AG09319 (cell line): ENCODE data around the gene TTC29.

Experiments
- DNase-seq: peaks from one replicate; pipeline ENCODE4 v3.0.0-alpha.2; 2010; ENCODE audit warnings: low read depth; ENCODE audit errors: extremely low read depth
- TF ChIP-seq, protein P1 (sequence below): IDR thresholded peaks from 2 replicates; pipeline ENCODE4 v1.5.1; 2011; ENCODE audit warnings: low read depth, mild to moderate bottlenecking, inconsistent platforms, low read length, moderate library complexity

Gene TTC29

DNA sequence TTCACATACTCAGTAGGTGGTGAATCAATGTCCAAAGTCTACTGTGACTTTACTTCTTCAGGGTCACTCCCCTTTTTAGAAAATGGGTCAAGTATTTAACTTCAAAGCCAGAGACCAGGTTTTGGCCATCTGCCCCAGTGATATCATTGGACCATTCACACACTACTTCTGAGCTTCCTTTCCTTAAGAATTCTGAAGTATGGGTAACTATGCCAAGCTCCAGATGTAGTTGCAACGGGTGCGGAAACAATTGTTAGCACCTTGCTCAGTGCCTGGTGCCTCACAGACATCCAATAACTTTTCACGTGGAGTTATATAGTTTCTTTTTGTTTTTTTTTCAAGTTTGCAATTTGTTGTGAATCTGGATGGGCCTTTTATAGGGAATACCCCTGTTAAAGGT is 62.6 kb downstream of the TTC29 start:
- no peak for DNase-seq
- TF ChIP-seq, protein P1, sequence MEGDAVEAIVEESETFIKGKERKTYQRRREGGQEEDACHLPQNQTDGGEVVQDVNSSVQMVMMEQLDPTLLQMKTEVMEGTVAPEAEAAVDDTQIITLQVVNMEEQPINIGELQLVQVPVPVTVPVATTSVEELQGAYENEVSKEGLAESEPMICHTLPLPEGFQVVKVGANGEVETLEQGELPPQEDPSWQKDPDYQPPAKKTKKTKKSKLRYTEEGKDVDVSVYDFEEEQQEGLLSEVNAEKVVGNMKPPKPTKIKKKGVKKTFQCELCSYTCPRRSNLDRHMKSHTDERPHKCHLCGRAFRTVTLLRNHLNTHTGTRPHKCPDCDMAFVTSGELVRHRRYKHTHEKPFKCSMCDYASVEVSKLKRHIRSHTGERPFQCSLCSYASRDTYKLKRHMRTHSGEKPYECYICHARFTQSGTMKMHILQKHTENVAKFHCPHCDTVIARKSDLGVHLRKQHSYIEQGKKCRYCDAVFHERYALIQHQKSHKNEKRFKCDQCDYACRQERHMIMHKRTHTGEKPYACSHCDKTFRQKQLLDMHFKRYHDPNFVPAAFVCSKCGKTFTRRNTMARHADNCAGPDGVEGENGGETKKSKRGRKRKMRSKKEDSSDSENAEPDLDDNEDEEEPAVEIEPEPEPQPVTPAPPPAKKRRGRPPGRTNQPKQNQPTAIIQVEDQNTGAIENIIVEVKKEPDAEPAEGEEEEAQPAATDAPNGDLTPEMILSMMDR: no peak

DNA sequence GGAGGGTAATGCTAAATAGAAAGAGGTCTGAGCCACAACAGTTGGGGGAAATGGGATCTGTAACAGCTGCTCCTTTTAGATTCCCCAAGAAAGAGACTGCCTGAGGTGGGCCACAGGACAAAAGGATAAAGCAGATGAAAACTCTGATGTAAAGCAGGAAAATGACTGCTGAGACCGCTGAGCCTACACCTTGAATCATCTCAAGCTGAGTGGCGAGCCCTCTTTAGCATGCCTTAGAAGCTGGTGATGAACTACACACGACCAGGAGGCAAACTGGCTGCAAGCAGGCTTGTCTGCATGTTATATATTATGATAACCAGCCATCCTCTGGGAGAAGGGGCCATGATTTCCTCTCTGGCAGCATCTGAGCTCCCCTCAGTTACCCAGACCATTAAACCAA is 88.4 kb downstream of the TTC29 start:
- TF ChIP-seq, protein P1: no peak
- DNase-seq: no peak

DNA sequence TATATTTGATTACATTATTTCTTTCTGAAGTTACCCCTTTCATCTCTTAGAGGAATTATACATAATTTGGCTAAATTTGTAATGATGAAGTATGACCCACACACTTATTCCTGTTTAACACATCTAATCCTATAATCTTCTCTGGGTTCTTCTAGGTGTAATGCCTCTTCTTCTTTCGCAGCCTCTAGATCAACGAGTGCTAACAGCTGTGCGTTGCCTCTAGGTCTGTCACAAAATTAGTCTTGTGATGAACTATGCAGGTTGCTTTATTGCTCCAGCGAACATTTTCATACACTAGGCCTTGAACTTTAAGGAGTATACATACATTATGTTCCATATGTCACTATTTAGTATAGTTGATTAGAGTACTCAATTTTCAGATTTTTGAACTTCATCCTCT is 89.9 kb downstream of the TTC29 start:
- TF ChIP-seq, protein P1: no peak
- no peak for DNase-seq

DNA sequence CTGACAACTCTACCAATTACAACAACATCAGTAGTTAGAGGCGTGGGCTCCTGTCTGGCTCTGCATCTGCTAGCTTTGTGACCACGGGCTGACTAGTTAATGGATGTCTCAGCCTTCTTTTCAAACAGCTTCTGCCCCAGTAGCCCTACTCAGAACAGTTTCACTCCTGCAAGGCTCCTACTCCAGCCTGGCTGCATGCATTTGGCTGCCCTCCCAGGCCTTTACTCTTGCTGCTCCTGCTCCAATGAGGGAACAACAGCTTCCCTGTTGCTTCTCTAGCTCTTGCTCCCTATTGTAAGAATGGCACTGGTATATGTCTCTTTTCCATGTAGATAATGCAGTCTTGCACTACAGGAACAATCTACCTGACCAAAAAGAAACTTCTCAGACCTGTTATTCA is 93.3 kb downstream of the TTC29 start:
- DNase-seq: no peak
- TF ChIP-seq, protein P1: no peak

DNA sequence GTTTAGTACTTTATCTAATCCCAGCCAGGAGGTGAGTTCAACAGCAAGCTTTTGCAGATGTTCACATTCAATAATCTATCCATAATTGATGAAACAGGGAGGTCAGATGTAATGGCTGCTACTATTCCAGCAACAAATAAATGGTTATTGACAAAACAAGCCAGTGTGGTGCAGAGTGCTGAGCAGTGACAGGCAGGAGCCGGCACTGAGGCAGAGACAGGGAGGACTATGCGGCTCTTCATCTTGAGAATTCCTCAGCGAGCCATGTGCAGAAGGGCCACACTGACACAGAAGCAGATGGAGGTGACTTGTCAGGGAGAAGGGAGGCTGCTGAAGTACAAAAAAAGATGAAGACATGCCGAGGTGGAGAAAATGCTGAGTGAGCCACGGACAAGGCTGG is 98.3 kb downstream of the TTC29 start:
- TF ChIP-seq, protein P1: no peak

DNA sequence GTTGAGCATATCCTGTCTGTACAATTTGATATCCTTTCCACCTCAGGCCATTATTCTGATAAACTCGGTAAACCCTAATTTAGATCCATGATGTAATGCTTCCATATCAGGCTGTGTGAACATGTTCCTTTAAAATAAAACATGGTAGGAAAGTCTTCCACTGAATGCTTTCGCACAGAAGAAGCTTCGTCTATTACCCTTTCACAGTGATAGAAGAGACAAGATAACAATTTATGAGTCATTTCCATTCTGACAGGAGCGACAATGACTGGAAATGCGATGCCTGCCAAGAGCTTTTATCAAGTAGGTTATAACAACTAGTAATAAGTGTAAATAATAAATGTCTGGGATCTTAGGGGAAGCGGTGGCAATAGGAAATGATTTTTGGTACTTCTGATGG is 98.8 kb downstream of the TTC29 start:
- no peak for DNase-seq
- TF ChIP-seq, protein P1: no peak

More for the DNA sequence above, 98.3 kb downstream of the TTC29 start:
- DNase-seq: no peak

DNA sequence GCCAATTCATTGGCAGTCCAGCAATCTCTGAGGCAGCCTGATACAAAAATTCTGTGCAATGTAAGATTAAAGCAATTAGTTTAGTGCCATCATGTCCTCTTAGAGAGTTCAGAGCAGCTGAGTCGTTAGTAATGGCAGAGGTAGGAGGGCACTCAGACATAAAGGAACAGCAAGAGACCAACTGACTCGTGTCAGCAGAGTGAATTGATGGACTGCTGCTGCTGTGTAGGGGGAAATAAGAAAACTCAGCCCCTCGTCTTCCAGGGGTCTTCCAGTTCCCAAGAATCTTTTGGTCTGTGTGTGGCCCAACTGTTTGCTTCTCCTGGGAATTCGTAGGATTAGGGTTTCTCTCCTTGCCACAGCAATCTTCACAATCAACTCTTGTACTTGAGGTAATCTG is 100.9 kb downstream of the TTC29 start:
- TF ChIP-seq, protein P1: no peak
- no peak for DNase-seq
